HCT116 (cell line): ENCODE results near the gene DPYD. TPM values are rescaled to one million over a fixed set of nuclear protein-coding genes. Genes with fewer than 3 reads are reported as not detected.

Experiments used
- ATAC-seq: fragments of 200-7000 bp; cut with Tn5 transposase; 2 replicates; pipeline ENCODE4 v1.9.1; 2020; ENCODE audit warnings: mild to moderate bottlenecking, moderate library complexity
- BruUV-seq: library from RNA; stranded (reverse); fragments of 400-500 nt; replicated peaks from 2 replicates; lab custom pipeline; 2021; lab: Mats Ljungman, UMichigan
- CTCF ChIA-PET: fragments of 300-600 bp; sonication (Branson Sonifier 250); formaldehyde crosslinking; loops from one replicate; lab custom pipeline; 2021; ENCODE audit warnings: antibody characterized with exemption; lab: Charles Lee
- POLR2A ChIA-PET: fragments of 300-600, 350-600 bp; sonication (Branson Sonifier 250); formaldehyde crosslinking; loops from one replicate; lab custom pipeline; 2021; ENCODE audit warnings: antibody characterized with exemption; lab: Charles Lee
- RAD21 ChIA-PET, 2 experiments: fragments of 300-600 bp; sonication (Branson Sonifier 250); formaldehyde crosslinking; loops; one replicate each; lab custom pipeline; 2023; ENCODE audit warnings: low total read pairs in 2 of 2; ENCODE audit not compliant: uncharacterized antibody in 2 of 2, unreplicated experiment in 2 of 2, low non-redundant PET in 1 of 2; lab: Charles Lee
- DNase-seq: peaks from one replicate; pipeline ENCODE4 v3.0.0-alpha.2; 2010; ENCODE audit warnings: low read depth, low spot score
- H2AFZ ChIP-seq: fragments of 200-600 bp; shearing (Covaris generic), sonication (generic); 2 replicates; pipeline ENCODE4 v1.6.1; 2017; ENCODE audit warnings: low read depth, mixed run types, mixed read lengths, antibody characterized with exemption, low read length; ENCODE audit not compliant: poor library complexity, severe bottlenecking
- H3K27ac ChIP-seq: 2 replicates; pipeline ENCODE4 v1.5.1; 2012; ENCODE audit warnings: low read depth, low read length
- H3K27me3 ChIP-seq: fragments of 200-600 bp; sonication (generic); 2 replicates; pipeline ENCODE4 v1.6.1; 2016; ENCODE audit warnings: mixed run types, low read length, mixed read lengths; ENCODE audit not compliant: insufficient read depth
- H3K36me3 ChIP-seq, 2 experiments: fragments of 200-500 bp in 1 of 2; fragments of 200-600 bp in 1 of 2; sonication (Bioruptor generic) in 1 of 2; sonication (generic) in 1 of 2; 2 replicates each; pipeline versions ENCODE4 v1.5.1 to v1.6.1; 2014 to 2016; ENCODE audit warnings: low read length in 2 of 2, inconsistent platforms in 1 of 2, mixed read lengths in 1 of 2, mixed run types in 1 of 2; ENCODE audit not compliant: insufficient read depth in 2 of 2, control insufficient read depth in 1 of 2
- H3K4me1 ChIP-seq, 2 experiments: fragments of 200-600 bp in 1 of 2; sonication (generic) in 1 of 2; 2 replicates each; pipeline versions ENCODE4 v1.5.1 to v1.6.1; 2012 to 2017; ENCODE audit warnings: low read length in 2 of 2, inconsistent platforms in 1 of 2, mild to moderate bottlenecking in 1 of 2, mixed read lengths in 1 of 2, mixed run types in 1 of 2, moderate library complexity in 1 of 2; ENCODE audit not compliant: insufficient read depth in 2 of 2, control insufficient read depth in 1 of 2
- H3K4me2 ChIP-seq: fragments of 200-600 bp; sonication (generic); 2 replicates; pipeline ENCODE4 v1.6.1; 2017; ENCODE audit warnings: mixed run types, low read length, mixed read lengths
- H3K4me3 ChIP-seq, 2 experiments: fragments of 200-600 bp in 1 of 2; sonication (generic) in 1 of 2; replicated peaks in 1 of 2; 2 replicates each; pipeline ENCODE4 v1.5.1; 2011 to 2016; ENCODE audit warnings: low read length in 2 of 2, control low read depth in 1 of 2, low read depth in 1 of 2, mild to moderate bottlenecking in 1 of 2, mixed read lengths in 1 of 2, mixed run types in 1 of 2
- H3K79me2 ChIP-seq: fragments of 200-600 bp; sonication (generic); 2 replicates; pipeline ENCODE4 v1.6.1; 2017; ENCODE audit warnings: mild to moderate bottlenecking, mixed run types, low read length, moderate library complexity, mixed read lengths; ENCODE audit not compliant: insufficient read depth
- H3K9ac ChIP-seq: fragments of 200-600 bp; sonication (generic); 2 replicates; pipeline ENCODE4 v1.6.1; 2016; ENCODE audit warnings: low read length, mixed read lengths
- H3K9me2 ChIP-seq: fragments of 200-600 bp; sonication (generic), shearing (Covaris generic); 2 replicates; pipeline ENCODE4 v1.6.1; 2017; ENCODE audit warnings: mixed run types, mild to moderate bottlenecking, moderate library complexity; ENCODE audit not compliant: insufficient read depth
- H3K9me3 ChIP-seq, 2 experiments: fragments of 200-500 bp in 1 of 2; fragments of 200-600 bp in 1 of 2; sonication (Bioruptor generic) in 1 of 2; sonication (generic) in 1 of 2; 2 replicates each; pipeline ENCODE4 v1.6.1; 2014 to 2017; ENCODE audit warnings: low read length in 2 of 2, mixed read lengths in 2 of 2, inconsistent platforms in 1 of 2, low read depth in 1 of 2, mild to moderate bottlenecking in 1 of 2, mixed run types in 1 of 2, moderate library complexity in 1 of 2; ENCODE audit not compliant: control insufficient read depth in 1 of 2, insufficient read depth in 1 of 2
- H4K20me1 ChIP-seq: fragments of 200-600 bp; sonication (generic), shearing (Covaris generic); 2 replicates; pipeline ENCODE4 v1.6.1; 2017; ENCODE audit warnings: mixed run types, mild to moderate bottlenecking, moderate library complexity; ENCODE audit not compliant: insufficient read depth
- CBX3 ChIP-seq: IDR thresholded peaks from 2 replicates; pipeline ENCODE4 v1.6.1; 2012; ENCODE audit warnings: low read depth
- ELF1 ChIP-seq: IDR thresholded peaks from 2 replicates; pipeline ENCODE4 v1.6.1; 2012; ENCODE audit warnings: low read depth, borderline replicate concordance
- EZH2 ChIP-seq: fragments of 200-600 bp; sonication (generic); IDR thresholded peaks from 2 replicates; pipeline ENCODE4 v1.6.1; 2017; ENCODE audit warnings: antibody characterized with exemption, mixed run types
- EZH2phosphoT487 ChIP-seq: fragments of 200-600 bp; IDR thresholded peaks from 2 replicates; pipeline ENCODE4 v1.6.1; 2018; ENCODE audit warnings: antibody characterized with exemption, borderline replicate concordance
- POLR2AphosphoS5 ChIP-seq: IDR thresholded peaks from 2 replicates; pipeline ENCODE4 v1.6.1; 2011; ENCODE audit warnings: mild to moderate bottlenecking, low read depth, low read length, moderate library complexity
- RAD21 ChIP-seq: IDR thresholded peaks from 2 replicates; pipeline ENCODE4 v1.6.1; 2012; ENCODE audit warnings: low read depth, mild to moderate bottlenecking
- SP1 ChIP-seq: IDR thresholded peaks from 2 replicates; pipeline ENCODE4 v1.6.1; 2012; ENCODE audit warnings: low read depth
- SRF ChIP-seq: IDR thresholded peaks from 2 replicates; pipeline ENCODE4 v1.6.1; 2012; ENCODE audit warnings: low read depth
- TCF7L2 ChIP-seq: IDR thresholded peaks from 2 replicates; pipeline ENCODE4 v1.7.0; 2011; ENCODE audit warnings: borderline replicate concordance, inconsistent platforms; ENCODE audit not compliant: insufficient read depth, insufficient read length; ENCODE audit errors: extremely low read depth
- intact Hi-C: fragments of 100-400 bp; cut with micrococcal nuclease; formaldehyde crosslinking; loops from 2 replicates; pipeline ENCODE4 v1.10.0; 2022
- total RNA-seq: library from RNA; stranded (reverse); gene quantifications from one replicate; pipeline ENCODE4 v1.2.1, GENCODE V29; 2021; ENCODE audit not compliant: unreplicated experiment
- TF ChIP-seq, protein P1 (sequence below), 3 experiments: fragments of 200-600 bp in 1 of 3; sonication (generic) in 1 of 3; IDR thresholded peaks in 2 of 3; conservative IDR thresholded peaks in 1 of 3; 2 replicates each; pipeline ENCODE4 v1.5.1; 2012 to 2017; ENCODE audit warnings: low read depth in 2 of 3, low read length in 2 of 3, antibody characterized with exemption in 1 of 3, borderline replicate concordance in 1 of 3, control low read depth in 1 of 3, mild to moderate bottlenecking in 1 of 3, mixed read lengths in 1 of 3, mixed run types in 1 of 3, moderate library complexity in 1 of 3; ENCODE audit not compliant: insufficient read depth in 1 of 3
- TF ChIP-seq, protein P2 (sequence below): IDR thresholded peaks from 2 replicates; pipeline ENCODE4 v1.6.1; 2012
- TF ChIP-seq, protein P3 (sequence below): IDR thresholded peaks from 2 replicates; pipeline ENCODE4 v1.6.1; 2012

The DPYD gene
- total RNA-seq, 1 experiment from 2014 or later: 1.7 TPM

DNA sequence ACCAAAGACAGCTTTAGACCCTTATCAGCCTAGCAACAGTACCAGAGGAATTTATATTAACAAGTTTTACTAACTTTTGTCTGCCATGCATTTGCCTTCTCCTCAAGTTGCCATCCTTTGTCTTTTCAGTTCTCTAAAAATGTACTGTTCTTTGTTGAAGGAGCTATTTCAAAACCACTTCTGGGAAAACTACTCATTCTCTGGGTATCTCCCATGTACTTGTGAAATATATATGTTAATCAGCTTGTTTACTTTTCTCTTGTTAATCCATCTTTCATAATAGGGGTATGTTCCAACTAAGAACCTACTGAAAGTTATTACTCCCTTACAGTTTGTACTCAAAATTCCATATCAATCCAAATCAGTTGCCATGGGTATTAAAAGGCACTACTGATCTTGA lies 16.3 kb downstream of the DPYD start:
- BruUV-seq: no TSS peak
- POLR2A ChIA-PET: no interaction called here
- Histone ChIP-seq H3K4me2 (no peak overlapping the region), H3K9me3 (no peaks in the 10 kb centered on the region), H3K9me2 (no peaks in the 10 kb centered on the region), H3K4me3 (no peak overlapping the region), H3K79me2 (no peaks in the 10 kb centered on the region), H3K27ac (no peak overlapping the region), H3K4me1 (peaks cover 0 to 5% of the 10 kb centered on the region in 2 experiments; a peak in 1 of 4 replicates), H3K9ac (no peak overlapping the region), H4K20me1 (no peaks in the 10 kb centered on the region), H3K27me3 (no peaks in the 10 kb centered on the region), H3K36me3 (no peaks in the 10 kb centered on the region), H2AFZ (no peak overlapping the region)
- intact Hi-C loops: no loop called here
- no peak for DNase-seq
- RAD21 ChIA-PET: no interaction called here
- TF ChIP-seq CBX3 (no peak), SP1 (no peak), POLR2AphosphoS5 (no peak), EZH2phosphoT487 (no peak), ELF1 (no peak), TCF7L2 (no peak), EZH2 (no peak), RAD21 (no peak), SRF (no peak)
- TF ChIP-seq, protein P1, sequence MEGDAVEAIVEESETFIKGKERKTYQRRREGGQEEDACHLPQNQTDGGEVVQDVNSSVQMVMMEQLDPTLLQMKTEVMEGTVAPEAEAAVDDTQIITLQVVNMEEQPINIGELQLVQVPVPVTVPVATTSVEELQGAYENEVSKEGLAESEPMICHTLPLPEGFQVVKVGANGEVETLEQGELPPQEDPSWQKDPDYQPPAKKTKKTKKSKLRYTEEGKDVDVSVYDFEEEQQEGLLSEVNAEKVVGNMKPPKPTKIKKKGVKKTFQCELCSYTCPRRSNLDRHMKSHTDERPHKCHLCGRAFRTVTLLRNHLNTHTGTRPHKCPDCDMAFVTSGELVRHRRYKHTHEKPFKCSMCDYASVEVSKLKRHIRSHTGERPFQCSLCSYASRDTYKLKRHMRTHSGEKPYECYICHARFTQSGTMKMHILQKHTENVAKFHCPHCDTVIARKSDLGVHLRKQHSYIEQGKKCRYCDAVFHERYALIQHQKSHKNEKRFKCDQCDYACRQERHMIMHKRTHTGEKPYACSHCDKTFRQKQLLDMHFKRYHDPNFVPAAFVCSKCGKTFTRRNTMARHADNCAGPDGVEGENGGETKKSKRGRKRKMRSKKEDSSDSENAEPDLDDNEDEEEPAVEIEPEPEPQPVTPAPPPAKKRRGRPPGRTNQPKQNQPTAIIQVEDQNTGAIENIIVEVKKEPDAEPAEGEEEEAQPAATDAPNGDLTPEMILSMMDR (IDR thresholded peaks at IDR 0.05 in 2 of 3, conservative IDR thresholded peaks at IDR 0.05 in 1 of 3; ENCODE audit: borderline replicate concordance in 1 of 3, insufficient read depth in 1 of 3, low read depth in 2 of 3, low read length in 2 of 3): no peak
- TF ChIP-seq, protein P2, sequence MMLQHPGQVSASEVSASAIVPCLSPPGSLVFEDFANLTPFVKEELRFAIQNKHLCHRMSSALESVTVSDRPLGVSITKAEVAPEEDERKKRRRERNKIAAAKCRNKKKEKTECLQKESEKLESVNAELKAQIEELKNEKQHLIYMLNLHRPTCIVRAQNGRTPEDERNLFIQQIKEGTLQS: no peak
- TF ChIP-seq, protein P3, sequence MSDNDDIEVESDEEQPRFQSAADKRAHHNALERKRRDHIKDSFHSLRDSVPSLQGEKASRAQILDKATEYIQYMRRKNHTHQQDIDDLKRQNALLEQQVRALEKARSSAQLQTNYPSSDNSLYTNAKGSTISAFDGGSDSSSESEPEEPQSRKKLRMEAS: no peak
- ATAC-seq: no peak
- CTCF ChIA-PET: no interaction called here
